ENCODE results near the gene BBS12. TPM values are rescaled to one million over a fixed set of nuclear protein-coding genes. Genes with fewer than 3 reads are reported as not detected.

The BBS12 gene
- 1 to 10 TPM; 1.5 to 5.5 (median 4.0) TPM for total RNA-seq

GRCh38 chr4:122732329-122733026 lies at the start of gene BBS12:
Gene BBS12 (plus strand): TSS chr4:122732704. CDS start chr4:122741893, 9,189 bp downstream.
- no peak for TF ChIP-seq CTCF (IDR thresholded peaks at IDR 0.05; ENCODE audit: low read depth)

- TF ChIP-seq CTCF (IDR thresholded peaks at IDR 0.05; ENCODE audit: low read depth) = no peak
Measured at GRCh38 chr4:122686691-122687090, 45.8 kb upstream of the BBS12 start.

DNA sequence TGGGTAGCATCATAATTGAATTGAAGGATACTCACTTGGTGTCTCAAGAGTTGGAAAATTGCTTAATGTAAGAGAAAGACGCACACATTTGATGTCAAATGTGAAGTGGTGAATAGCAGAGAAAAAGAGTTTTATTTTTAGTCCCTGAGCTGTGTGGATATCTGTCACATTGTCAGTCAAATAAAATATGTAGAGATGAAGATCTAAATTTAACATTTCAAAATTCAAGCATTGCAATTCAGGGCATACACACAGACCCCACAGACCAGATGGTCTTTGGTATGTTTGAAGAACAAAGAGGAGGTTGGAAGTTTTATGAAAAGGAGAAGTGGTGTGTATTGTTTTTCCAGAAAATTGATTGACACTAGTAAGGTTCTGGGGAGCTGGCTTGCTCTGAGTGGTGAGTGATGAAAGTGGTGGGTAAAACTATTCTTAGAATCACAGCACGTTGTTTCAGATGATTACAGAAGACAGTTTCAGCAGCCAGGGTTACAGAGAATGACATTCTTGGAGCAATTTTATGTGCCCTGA lies 44.9 kb upstream of the BBS12 start:
- no peak for TF ChIP-seq CTCF (IDR thresholded peaks at IDR 0.05; ENCODE audit: low read depth)

DNA sequence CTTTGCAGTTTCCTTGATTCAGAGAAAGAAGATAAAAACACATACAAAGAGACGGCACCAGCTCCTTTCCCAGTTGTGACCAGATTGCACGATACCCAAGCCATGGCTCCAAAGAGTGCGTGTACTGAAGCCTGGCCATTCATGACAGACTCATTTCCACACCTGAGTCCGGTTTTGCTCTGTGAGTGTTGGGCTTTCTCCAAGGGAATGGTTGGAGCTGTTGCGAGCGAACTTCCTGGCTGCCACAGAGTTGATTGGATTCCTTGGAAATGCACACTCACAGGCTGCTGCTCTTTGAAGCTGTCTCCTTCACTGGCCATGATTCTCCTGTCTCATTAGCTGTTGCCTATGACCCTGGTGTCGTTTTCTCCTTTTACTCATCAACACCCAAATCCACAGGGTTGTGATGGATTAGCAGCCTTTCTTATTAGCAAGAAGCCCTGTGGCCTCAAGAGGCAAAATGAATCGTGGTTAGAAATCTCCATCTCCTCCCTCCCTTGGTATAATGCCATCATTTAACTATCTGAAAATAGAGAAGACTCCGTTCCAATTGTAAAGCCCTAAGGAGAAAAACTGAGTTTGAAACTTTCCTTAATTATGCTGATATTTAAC lies 43.9 kb upstream of the BBS12 start:
- no peak for TF ChIP-seq CTCF (IDR thresholded peaks at IDR 0.05; ENCODE audit: low read depth)

- no peak for TF ChIP-seq CTCF (IDR thresholded peaks at IDR 0.05; ENCODE audit: low read depth)
Measured at GRCh38 chr4:122689972-122690371, 42.5 kb upstream of the BBS12 start.

- no peak for TF ChIP-seq CTCF (IDR thresholded peaks at IDR 0.05; ENCODE audit: low read depth)
Measured at GRCh38 chr4:122691988-122692387, 40.5 kb upstream of the BBS12 start.

GRCh38 chr4:122692641-122693520 lies 39.6 kb upstream of the BBS12 start:
- no peak for TF ChIP-seq CTCF (IDR thresholded peaks at IDR 0.05; ENCODE audit: low read depth)

All from subcutaneous adipose tissue (tissue), 4 donors.